Measurements from ENCODE around the gene ADGRA1. TPM values are rescaled to one million over a fixed set of nuclear protein-coding genes. Genes with fewer than 3 reads are reported as not detected.

Gene ADGRA1
- polyA plus RNA-seq, 2 of the 4 experiments (the other 2 are of a cell fraction) = not detected

DNA sequence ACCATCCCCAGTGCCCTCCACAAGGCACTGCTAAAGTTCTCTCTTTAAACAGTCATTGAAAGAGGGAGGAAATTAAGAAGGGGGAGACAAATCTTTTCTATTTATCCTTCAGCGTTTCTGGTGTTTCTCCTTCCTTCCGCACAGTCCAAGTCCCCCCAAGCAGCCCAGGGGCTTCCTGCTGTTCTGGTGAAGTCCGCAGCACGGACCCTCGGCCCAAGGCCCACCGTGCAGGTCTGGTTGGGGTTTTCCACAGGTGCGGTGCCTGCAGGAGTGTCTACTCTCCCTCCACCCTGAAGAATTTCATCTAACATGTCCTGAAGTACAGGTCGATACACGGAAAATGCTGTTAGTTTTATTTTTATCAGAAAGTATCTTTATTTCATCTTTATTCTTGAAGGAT lies 38.2 kb downstream of the ADGRA1 start (continued):
- TF ChIP-seq EHMT2 (IDR thresholded peaks at IDR 0.05; ENCODE audit: low read depth) (no peak), RARB (CRISPR knock-in tag; IDR thresholded peaks at IDR 0.05) (no peak), MYC (IDR thresholded peaks at IDR 0.05; ENCODE audit: borderline replicate concordance, low read length) (no peak)
- TF ChIP-seq, protein P1, sequence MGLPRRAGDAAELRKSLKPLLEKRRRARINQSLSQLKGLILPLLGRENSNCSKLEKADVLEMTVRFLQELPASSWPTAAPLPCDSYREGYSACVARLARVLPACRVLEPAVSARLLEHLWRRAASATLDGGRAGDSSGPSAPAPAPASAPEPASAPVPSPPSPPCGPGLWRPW (IDR thresholded peaks at IDR 0.05) = no peak

DNA sequence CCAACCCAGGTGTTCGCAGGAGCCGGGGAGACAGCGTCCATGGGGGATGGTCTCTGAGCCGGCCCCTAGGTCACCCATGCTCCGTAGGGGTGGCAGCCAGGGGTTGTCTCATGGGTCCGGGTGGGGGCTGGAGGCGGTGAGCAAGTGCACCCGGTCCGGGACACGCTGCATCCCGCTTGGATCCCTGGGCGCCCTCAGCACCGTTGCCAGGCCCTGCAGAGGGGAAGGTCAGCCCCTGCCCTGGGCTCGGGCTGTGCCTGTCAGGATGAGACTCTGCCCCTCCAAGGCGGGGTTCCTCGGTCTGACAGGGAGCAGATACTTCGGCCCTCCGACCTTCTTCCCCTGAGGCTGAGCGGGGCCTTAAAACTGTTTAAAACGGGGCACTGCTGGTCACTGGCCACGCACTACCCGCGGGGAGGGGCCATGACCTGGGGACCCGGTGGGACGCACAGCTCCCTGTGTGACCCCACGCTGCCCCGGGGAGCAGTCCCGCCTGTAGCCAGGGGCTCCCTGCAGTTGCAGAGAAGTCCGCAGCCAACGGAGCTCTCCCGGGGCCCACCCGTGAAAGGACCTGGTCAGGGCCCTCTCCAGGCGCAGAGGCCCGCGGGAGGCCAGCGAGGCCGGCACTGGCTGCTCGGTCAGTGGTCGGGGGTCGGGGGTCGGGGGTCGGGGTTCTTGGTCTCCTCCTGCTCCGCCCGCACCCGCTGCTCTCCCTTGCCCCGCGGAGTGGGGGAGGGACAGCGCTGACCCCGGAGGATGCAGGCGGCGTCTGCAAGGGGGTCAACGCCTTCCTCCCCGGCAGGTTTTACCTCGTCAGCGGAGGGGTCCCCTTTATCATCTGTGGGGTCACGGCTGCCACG lies 38.9 kb downstream of the ADGRA1 start:
- no peak for TF ChIP-seq NPAS2 (CRISPR knock-in tag; IDR thresholded peaks at IDR 0.05; ENCODE audit: borderline replicate concordance)
- no peak for TF ChIP-seq SMC3 (IDR thresholded peaks at IDR 0.05)
- TF ChIP-seq TFCP2L1 (CRISPR knock-in tag; IDR thresholded peaks at IDR 0.05) = no peak
- no peak for TF ChIP-seq HOXA7 (CRISPR knock-in tag; IDR thresholded peaks at IDR 0.05)
- 70% methylated on average over 10 of the region's 57 CpGs for WGBS (ENCODE audit: missing lambda C conversion rate)
- DNase-seq (ENCODE audit: low read depth in 1 of 2, low spot score in 1 of 2) (no peak), ATAC-seq (no peak), FAIRE-seq (no peak)
- no peak overlapping the region for H3K27ac ChIP-seq
- no peak overlapping the region for H3K4me3 ChIP-seq
- H3K4me2 ChIP-seq = no peak overlapping the region
- ChIA-PET POLR2A (no interaction called here), CTCF (interaction anchor here (0.6 to 1.3 kb wide), 3 partner anchors 17 to 187 kb away, joined by 3 to 6 read pairs (median 4); no protein-coding TSS in a partner anchor)
- H3K9me3 ChIP-seq = no peaks in the 10 kb centered on the region
- no peaks in the 10 kb centered on the region for H3K4me1 ChIP-seq

DNA sequence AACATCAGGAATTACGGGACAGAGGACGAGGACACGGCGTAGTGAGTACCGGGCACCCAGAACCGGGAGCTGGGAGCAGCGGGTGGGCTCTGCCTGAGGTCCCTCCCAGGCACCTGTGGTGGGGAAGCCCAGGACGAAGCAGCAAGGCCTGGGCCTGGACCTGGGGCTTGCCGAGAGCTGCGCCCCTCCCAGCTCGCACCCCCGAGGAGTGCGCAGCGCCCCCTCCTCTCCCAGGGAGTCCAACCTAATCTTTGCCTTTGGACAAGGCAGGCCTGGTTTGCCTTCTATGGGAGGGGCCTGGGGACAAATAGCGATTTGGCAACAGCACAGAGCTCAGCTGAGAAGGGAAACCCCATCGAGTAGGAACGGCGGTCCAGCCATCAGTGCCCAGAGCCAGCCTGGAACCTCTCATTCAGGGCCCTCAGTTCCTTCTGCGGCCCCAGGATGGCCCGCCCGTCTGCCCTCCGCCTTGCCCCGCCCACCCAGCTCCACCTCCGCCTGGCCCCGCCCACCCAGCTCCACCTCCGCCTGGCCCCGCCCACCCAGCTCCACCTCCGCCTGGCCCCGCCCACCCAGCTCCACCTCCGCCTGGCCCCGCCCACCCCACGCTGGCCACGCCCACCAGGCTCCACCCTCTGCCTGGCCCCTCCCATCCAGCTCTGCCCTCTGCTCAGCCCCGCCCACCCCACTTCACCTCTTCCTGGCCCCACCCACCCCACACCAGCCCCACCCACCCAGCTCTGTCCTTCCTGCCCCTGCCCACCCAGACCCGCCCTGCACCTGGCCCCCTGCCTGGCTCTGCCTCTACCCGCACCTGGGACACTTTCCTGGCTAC lies 39.8 kb downstream of the ADGRA1 start:
- Histone ChIP-seq H3K9me3 (no peaks in the 10 kb centered on the region), H3K27ac (no peak overlapping the region), H3K4me3 (no peak overlapping the region), H3K4me2 (peak overlapping the region; percentile 44; the same call in 2 of the 3 replicates), H3K4me1 (no peaks in the 10 kb centered on the region)
- DNase-seq (ENCODE audit: low read depth in 1 of 2, low spot score in 1 of 2) (peak in 1 of 2 experiments; percentile 54), FAIRE-seq (no peak), ATAC-seq (peak in 1 of 2 experiments; percentile 4; a peak in 3 of 6 replicates)
- TF ChIP-seq HEYL (CRISPR knock-in tag; IDR thresholded peaks at IDR 0.05) = no peak
- no peak for TF ChIP-seq SMC3 (IDR thresholded peaks at IDR 0.05)
- TF ChIP-seq NPAS2 (CRISPR knock-in tag; IDR thresholded peaks at IDR 0.05; ENCODE audit: borderline replicate concordance) = no peak
- no peak for TF ChIP-seq FOSL2 (IDR thresholded peaks at IDR 0.05)
- no peak for TF ChIP-seq FOSL2 (CRISPR knock-in tag; IDR thresholded peaks at IDR 0.05)
- TF ChIP-seq, protein P2, sequence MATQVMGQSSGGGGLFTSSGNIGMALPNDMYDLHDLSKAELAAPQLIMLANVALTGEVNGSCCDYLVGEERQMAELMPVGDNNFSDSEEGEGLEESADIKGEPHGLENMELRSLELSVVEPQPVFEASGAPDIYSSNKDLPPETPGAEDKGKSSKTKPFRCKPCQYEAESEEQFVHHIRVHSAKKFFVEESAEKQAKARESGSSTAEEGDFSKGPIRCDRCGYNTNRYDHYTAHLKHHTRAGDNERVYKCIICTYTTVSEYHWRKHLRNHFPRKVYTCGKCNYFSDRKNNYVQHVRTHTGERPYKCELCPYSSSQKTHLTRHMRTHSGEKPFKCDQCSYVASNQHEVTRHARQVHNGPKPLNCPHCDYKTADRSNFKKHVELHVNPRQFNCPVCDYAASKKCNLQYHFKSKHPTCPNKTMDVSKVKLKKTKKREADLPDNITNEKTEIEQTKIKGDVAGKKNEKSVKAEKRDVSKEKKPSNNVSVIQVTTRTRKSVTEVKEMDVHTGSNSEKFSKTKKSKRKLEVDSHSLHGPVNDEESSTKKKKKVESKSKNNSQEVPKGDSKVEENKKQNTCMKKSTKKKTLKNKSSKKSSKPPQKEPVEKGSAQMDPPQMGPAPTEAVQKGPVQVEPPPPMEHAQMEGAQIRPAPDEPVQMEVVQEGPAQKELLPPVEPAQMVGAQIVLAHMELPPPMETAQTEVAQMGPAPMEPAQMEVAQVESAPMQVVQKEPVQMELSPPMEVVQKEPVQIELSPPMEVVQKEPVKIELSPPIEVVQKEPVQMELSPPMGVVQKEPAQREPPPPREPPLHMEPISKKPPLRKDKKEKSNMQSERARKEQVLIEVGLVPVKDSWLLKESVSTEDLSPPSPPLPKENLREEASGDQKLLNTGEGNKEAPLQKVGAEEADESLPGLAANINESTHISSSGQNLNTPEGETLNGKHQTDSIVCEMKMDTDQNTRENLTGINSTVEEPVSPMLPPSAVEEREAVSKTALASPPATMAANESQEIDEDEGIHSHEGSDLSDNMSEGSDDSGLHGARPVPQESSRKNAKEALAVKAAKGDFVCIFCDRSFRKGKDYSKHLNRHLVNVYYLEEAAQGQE (IDR thresholded peaks at IDR 0.05) = no peak
- TF ChIP-seq, protein P3, sequence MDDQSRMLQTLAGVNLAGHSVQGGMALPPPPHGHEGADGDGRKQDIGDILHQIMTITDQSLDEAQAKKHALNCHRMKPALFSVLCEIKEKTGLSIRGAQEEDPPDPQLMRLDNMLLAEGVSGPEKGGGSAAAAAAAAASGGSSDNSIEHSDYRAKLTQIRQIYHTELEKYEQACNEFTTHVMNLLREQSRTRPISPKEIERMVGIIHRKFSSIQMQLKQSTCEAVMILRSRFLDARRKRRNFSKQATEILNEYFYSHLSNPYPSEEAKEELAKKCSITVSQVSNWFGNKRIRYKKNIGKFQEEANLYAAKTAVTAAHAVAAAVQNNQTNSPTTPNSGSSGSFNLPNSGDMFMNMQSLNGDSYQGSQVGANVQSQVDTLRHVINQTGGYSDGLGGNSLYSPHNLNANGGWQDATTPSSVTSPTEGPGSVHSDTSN (IDR thresholded peaks at IDR 0.05) = no peak
- TF ChIP-seq CHD4 (IDR thresholded peaks at IDR 0.05; ENCODE audit: borderline replicate concordance) = no peak
- no peak for TF ChIP-seq ZC3H11A (IDR thresholded peaks at IDR 0.05)
- TF ChIP-seq, protein P4, sequence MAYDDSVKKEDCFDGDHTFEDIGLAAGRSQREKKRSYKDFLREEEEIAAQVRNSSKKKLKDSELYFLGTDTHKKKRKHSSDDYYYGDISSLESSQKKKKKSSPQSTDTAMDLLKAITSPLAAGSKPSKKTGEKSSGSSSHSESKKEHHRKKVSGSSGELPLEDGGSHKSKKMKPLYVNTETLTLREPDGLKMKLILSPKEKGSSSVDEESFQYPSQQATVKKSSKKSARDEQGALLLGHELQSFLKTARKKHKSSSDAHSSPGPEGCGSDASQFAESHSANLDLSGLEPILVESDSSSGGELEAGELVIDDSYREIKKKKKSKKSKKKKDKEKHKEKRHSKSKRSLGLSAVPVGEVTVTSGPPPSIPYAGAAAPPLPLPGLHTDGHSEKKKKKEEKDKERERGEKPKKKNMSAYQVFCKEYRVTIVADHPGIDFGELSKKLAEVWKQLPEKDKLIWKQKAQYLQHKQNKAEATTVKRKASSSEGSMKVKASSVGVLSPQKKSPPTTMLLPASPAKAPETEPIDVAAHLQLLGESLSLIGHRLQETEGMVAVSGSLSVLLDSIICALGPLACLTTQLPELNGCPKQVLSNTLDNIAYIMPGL (CRISPR knock-in tag; IDR thresholded peaks at IDR 0.05; ENCODE audit: borderline replicate concordance) = no peak
- TF ChIP-seq, protein P5, sequence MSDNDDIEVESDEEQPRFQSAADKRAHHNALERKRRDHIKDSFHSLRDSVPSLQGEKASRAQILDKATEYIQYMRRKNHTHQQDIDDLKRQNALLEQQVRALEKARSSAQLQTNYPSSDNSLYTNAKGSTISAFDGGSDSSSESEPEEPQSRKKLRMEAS (IDR thresholded peaks at IDR 0.05) = no peak
- TF ChIP-seq, protein P6, sequence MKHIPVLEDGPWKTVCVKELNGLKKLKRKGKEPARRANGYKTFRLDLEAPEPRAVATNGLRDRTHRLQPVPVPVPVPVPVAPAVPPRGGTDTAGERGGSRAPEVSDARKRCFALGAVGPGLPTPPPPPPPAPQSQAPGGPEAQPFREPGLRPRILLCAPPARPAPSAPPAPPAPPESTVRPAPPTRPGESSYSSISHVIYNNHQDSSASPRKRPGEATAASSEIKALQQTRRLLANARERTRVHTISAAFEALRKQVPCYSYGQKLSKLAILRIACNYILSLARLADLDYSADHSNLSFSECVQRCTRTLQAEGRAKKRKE (CRISPR knock-in tag; IDR thresholded peaks at IDR 0.05; ENCODE audit: low read depth) = no peak
- no peak for TF ChIP-seq MAFK (IDR thresholded peaks at IDR 0.05; ENCODE audit: partially characterized antibody)
- TF ChIP-seq RFX5 (IDR thresholded peaks at IDR 0.05) = no peak
- no peak for TF ChIP-seq NFE2L2 (conservative IDR thresholded peaks at IDR 0.05; ENCODE audit: low read length)
- CTCF ChIA-PET = interaction anchor here (0.7 to 1.3 kb wide), 4 partner anchors 16 to 188 kb away, joined by 3 to 7 read pairs (median 4); no protein-coding TSS in a partner anchor
- WGBS (ENCODE audit: missing lambda C conversion rate) = 66% methylated on average over 13 of the region's 36 CpGs
- POLR2A ChIA-PET = no interaction called here
